ENCODE data around the gene U2AF2. TPM values are rescaled to one million over a fixed set of nuclear protein-coding genes. Genes with fewer than 3 reads are reported as not detected.

Gene U2AF2
- total and polyA plus RNA-seq, 2 of the 4 experiments (the other 2 are of a cell fraction): 120 to 260 TPM

DNA sequence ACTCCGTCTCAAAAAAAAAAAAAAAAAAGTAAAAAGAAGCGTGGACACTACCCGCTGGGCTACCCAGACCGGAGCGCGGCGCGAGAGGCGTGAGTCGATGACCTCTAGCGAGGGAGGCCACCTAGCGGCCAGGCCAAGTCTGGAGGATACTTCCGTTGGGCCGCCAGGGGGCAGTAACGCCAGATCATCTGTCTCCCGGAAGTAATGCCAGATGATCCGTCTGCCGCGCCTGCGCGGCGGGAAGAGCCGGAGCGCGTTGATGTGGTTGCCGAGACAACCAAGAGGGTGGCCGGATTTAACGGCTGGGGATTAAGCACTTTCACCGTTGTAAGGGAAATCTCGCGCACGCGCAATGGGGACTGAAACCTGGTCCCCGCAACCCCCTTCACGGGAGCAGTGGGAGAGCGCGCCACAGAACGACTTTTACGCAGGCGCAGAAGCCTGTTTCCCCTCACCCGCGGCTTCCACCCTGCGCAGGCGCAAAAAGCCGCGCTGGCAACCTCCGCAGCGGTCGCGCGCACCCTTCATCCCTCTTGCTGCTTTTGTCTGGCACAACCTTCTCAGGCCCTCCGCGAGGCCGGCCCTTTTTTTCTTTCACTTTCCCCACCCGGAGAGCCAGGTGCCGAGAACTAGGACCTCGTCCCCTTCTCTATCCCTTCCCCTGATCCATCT, 1.0 kb upstream of the U2AF2 start (continued):
- TF ChIP-seq, protein P1, sequence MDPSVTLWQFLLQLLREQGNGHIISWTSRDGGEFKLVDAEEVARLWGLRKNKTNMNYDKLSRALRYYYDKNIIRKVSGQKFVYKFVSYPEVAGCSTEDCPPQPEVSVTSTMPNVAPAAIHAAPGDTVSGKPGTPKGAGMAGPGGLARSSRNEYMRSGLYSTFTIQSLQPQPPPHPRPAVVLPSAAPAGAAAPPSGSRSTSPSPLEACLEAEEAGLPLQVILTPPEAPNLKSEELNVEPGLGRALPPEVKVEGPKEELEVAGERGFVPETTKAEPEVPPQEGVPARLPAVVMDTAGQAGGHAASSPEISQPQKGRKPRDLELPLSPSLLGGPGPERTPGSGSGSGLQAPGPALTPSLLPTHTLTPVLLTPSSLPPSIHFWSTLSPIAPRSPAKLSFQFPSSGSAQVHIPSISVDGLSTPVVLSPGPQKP (IDR thresholded peaks at IDR 0.05; ENCODE audit: borderline replicate concordance, low read depth, low read length): peak; percentile 70; the same call in 1 of the 2 replicates
- no peak for TF ChIP-seq CEBPB (IDR thresholded peaks at IDR 0.05; ENCODE audit: low read depth, low read length)
